ENCODE results near the gene ZC3H6.

DNA sequence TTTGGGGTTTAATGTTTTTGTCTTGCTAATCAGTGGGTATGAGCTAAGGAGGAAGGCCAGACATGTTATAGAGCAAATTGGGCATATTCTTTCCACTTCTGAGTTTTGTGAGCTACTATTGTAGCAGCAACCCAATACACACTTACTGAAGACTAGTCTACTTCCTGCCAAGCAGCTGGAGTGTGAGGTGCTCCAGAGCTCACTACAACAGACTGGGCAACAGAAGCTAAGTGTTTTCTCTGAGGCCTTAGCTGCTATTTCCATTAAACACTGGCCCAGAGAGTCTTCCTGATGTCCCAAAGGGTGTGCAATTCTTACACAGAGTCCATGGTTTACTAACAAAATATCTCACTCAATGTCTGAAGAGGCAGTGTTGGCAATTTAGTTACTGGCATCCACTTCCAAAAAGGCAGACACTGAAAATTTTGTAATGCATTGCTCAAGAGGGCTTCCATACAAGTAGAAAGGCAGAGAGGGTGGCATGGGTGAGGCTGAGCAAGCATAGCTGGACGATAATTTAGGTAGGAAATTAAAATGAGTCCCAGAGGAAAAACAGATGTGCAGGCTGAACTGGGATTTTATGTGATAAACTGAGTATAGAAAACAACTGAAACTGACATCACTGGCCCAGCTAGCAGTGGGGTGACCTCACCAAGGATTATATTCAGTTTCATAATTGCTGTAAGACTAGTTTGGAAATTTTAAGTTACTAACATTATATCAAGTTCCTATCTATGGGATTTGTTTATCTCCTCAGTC is 68.6 kb downstream of the ZC3H6 start:
- TF ChIP-seq, protein P1, sequence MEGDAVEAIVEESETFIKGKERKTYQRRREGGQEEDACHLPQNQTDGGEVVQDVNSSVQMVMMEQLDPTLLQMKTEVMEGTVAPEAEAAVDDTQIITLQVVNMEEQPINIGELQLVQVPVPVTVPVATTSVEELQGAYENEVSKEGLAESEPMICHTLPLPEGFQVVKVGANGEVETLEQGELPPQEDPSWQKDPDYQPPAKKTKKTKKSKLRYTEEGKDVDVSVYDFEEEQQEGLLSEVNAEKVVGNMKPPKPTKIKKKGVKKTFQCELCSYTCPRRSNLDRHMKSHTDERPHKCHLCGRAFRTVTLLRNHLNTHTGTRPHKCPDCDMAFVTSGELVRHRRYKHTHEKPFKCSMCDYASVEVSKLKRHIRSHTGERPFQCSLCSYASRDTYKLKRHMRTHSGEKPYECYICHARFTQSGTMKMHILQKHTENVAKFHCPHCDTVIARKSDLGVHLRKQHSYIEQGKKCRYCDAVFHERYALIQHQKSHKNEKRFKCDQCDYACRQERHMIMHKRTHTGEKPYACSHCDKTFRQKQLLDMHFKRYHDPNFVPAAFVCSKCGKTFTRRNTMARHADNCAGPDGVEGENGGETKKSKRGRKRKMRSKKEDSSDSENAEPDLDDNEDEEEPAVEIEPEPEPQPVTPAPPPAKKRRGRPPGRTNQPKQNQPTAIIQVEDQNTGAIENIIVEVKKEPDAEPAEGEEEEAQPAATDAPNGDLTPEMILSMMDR (IDR thresholded peaks at IDR 0.05; ENCODE audit: insufficient read depth, low read length), result no peak
- TF ChIP-seq POLR2AphosphoS5 (IDR thresholded peaks at IDR 0.05; ENCODE audit: low read depth) (no peak), GABPA (IDR thresholded peaks at IDR 0.05; ENCODE audit: low read depth) (no peak)
